HL-60 (cell line): Measurements from ENCODE around the gene ZCWPW2.

Source experiments
- CTCF ChIP-seq: IDR thresholded peaks from one replicate; pipeline ENCODE4 v1.5.1; 2011; ENCODE audit warnings: low read length, control low read depth, inconsistent platforms; ENCODE audit not compliant: insufficient read depth
- SPI1 ChIP-seq: IDR thresholded peaks from 2 replicates; pipeline ENCODE4 v1.6.1; 2012; ENCODE audit warnings: low read depth, mild to moderate bottlenecking, borderline replicate concordance
- TF ChIP-seq, protein P1 (sequence below): IDR thresholded peaks from 2 replicates; pipeline ENCODE4 v1.6.1; 2012; ENCODE audit warnings: low read depth; ENCODE audit not compliant: insufficient replicate concordance

- TF ChIP-seq CTCF (no peak), SPI1 (no peak)
- TF ChIP-seq, protein P1, sequence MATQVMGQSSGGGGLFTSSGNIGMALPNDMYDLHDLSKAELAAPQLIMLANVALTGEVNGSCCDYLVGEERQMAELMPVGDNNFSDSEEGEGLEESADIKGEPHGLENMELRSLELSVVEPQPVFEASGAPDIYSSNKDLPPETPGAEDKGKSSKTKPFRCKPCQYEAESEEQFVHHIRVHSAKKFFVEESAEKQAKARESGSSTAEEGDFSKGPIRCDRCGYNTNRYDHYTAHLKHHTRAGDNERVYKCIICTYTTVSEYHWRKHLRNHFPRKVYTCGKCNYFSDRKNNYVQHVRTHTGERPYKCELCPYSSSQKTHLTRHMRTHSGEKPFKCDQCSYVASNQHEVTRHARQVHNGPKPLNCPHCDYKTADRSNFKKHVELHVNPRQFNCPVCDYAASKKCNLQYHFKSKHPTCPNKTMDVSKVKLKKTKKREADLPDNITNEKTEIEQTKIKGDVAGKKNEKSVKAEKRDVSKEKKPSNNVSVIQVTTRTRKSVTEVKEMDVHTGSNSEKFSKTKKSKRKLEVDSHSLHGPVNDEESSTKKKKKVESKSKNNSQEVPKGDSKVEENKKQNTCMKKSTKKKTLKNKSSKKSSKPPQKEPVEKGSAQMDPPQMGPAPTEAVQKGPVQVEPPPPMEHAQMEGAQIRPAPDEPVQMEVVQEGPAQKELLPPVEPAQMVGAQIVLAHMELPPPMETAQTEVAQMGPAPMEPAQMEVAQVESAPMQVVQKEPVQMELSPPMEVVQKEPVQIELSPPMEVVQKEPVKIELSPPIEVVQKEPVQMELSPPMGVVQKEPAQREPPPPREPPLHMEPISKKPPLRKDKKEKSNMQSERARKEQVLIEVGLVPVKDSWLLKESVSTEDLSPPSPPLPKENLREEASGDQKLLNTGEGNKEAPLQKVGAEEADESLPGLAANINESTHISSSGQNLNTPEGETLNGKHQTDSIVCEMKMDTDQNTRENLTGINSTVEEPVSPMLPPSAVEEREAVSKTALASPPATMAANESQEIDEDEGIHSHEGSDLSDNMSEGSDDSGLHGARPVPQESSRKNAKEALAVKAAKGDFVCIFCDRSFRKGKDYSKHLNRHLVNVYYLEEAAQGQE = no peak
Observed at GRCh38 chr3:28301688-28302087, 46.8 kb upstream of the ZCWPW2 start.
